ENCODE data around the gene WWOX.

DNA sequence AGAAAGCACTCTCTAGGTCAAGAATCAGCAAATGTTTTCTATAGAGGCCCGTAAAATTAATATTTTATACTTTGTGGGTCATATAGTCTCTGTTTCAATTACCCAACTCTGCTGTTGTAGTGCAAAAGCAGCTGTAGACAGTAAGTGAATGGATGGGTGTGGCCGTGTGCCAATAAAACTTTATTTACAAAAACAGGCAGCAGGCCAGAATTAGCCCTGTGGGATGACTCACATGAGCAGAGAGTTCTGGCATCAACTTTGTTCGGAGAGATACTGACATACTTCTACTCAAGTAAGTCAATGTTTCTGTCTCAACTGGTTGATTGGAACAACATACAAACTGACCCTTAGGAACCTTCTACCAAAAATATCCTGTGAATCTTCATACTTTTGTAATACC lies 884.9 kb downstream of the WWOX start:
- TF ChIP-seq POLR2A (IDR thresholded peaks at IDR 0.05; ENCODE audit: low read length): no peak
- no peak for TF ChIP-seq GATA1 (IDR thresholded peaks at IDR 0.05; ENCODE audit: low read depth, low read length)
